Inferior parietal cortex (tissue), 1 donor: ENCODE data around the gene GYPC.
"Not testable (repeated sequence)": the region's sequence is repeated elsewhere in the genome, so short reads cannot be mapped to it uniquely, and the experiment has no call there.

Source experiments
- DNase-seq: peaks from one replicate; pipeline ENCODE4 v3.0.0-alpha.2; 2016; ENCODE audit errors: extremely low spot score

The GYPC gene, protein sequence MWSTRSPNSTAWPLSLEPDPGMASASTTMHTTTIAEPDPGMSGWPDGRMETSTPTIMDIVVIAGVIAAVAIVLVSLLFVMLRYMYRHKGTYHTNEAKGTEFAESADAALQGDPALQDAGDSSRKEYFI

DNA sequence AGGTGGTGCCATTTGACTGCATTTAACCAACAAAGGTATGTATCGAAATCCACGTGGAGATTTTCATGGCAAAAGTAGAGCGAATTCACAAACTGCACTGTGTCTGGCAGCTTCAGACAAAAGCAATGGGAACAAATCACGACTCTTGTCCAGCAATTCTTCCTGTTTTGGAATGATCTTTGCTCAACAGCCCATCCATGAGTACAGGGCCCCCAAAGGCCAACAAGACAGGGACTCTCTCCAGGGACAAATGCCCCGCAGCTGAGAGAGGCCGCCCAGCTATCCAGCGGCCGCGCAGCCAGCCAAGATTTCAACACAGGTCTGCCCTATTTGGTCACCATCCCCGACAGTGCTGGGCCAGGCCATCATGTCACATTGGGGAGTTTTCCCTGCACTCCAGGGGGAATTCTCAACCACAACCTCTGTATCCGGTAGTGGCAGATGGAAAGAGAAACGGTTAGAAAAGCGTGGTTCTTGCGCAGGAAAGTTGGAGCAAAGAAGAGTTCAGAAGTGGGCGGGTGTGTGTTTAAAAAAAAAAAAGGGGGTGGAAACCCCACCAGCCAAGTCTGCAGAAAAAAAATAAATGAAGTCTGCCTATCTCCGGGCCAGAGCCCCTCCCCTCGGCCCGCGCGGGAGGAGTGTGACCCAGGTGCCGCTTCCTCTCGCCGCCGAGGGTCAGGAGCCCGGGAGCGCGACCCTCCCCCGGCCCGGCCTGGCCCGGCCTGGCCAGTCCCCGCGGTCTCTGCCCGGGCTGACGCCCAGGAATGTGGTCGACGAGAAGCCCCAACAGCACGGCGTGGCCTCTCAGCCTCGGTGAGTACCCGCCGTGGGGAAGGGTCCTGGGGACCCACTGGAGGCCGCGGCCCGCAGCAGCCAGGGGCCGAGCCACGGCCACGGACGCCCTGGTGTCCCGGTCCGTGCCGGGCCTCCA is at the start of gene GYPC:
Gene GYPC, plus strand, starts transcription at position 659 of the 931 bp plus-strand sequence. Its CDS starts 106 bp downstream, at position 765.
- DNase-seq: no peak

DNA sequence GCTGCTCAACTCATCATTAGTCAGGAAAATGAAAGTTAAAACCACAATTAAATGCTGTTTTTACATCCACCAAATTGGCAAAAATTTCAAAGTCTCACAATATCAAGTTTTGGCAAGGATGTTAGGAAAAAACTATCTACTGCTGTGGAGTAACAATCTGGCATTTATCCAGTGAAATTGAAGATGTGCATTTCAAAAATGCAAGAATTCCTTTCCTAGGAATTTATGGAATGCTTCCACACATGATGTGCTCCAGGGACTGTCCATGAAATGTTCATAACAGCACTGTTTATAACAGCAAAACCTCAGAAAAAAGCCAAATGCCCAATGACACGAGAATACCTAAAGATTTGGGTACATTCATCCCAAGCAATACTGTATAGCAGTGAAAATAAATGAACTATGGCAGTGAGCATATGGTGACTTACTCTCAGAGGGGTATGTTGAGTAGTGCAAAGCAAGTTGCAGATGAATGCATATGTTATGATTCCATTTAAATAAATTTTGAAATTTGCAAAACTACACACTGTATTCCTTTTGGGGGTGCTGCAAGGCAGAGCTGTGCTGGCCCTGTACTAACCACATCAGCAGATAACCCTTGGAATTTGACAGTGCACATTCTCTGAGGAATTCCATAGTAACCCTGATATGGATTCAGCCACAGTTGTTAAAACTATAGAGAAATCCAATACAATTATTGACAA is 41.3 kb upstream of the GYPC start:
- DNase-seq: peak; percentile 7

DNA sequence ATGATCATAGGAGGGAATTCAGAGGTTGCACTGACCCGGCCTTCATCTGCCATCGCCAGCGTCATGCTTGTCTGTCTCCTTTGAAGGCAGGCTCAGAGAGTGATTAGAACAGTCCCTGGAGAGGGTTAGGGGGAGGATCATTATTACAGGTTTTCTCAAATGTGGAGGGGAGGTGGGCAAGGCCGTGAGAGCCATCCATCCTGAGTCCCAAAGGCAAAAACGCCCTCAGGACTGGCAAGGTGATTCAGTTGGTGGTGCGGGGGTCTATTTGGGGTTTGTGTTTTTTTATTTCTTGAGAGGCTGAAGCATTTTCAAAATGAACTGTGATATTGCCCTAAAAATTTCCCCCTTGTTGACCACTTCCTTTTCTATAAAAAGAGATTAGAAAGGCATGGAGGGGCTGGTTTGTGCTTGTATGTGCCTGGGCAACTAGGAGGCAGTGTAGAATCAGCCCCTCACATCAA is 39.3 kb upstream of the GYPC start:
- no peak for DNase-seq

DNA sequence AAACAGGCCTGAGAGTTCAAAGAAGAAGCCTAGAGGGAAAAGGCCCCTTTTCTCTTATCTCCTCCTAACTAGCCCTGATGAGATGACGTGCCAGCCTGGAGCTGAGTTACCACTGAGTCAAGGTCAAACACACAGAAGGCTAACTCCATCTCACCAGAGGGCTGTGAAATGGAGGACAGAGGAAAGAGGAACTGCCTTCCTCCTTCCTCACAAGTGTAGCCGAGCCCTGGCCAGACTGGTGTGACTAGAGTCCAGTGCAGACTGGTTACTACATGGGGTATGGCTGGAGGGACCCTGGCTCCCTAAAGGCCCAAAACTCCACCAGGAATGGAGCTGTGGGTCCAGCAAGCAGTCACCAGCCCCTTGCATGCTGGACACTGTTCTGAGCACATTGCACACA is 35.7 kb upstream of the GYPC start:
- no peak for DNase-seq

DNA sequence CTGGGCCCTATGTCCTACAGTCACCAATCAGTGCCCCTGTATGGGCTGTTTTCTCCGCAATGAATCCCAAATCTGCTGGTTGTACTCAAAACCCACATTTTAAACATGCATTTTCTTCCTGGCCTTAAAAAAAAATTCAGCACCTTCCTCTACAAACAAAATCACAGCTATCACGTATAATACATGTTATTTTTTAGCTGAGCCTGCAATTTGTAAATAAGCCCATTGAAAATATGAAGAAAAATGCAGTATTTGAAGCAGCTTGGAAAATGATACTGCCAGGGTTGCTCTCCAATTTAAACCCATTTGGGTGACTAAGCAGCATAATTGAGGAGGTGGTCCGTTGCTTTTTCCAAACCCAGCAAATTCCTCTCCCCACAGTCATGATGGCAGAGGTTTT is 33.0 kb upstream of the GYPC start:
- no peak for DNase-seq

DNA sequence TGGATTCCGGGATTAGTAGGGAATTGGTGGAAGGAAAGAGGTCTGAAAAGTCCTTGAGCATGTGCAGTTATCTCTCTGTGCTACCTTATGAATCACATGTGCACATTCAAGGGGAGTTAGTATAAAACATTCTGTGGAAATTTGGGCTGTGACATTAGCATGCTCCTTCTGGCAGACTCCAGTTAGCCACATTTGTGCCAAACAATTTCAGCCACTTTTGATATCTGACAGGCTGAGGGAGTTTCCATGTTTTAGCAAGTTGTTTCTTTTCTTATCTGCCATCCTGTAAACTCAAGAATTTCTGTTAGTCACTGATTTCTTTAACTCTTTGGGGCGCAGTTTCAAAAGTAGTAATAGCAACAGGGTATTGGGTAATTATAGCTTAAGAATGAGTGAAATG is 28.3 kb upstream of the GYPC start:
- DNase-seq: no peak

DNA sequence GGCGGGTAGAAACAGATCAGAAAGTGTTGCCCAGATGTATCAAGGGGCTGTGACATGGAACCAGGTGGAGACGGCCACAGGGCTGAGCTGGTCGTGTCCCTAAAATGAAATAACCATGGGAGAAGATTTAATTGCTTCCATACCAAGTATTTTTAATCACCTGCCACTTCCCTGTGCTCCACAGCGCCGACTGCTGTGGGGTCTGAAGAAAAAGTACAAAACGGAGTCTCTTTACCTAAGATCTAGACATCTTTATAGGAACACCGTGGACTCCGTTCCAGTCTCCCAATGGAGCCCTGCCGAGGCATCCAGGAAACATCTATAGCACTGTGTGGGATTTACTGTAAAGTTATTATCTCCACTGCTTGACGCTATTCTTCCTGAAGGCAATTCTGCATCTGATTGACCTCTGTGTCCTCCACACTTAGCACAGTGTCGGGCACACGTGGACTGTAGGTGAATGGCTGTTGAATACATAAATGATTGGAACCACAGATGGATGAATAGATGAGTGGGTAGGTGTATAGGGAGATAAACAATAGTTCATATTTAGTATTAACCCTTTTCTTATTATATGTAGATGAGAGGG is 21.6 kb upstream of the GYPC start:
- no peak for DNase-seq

DNA sequence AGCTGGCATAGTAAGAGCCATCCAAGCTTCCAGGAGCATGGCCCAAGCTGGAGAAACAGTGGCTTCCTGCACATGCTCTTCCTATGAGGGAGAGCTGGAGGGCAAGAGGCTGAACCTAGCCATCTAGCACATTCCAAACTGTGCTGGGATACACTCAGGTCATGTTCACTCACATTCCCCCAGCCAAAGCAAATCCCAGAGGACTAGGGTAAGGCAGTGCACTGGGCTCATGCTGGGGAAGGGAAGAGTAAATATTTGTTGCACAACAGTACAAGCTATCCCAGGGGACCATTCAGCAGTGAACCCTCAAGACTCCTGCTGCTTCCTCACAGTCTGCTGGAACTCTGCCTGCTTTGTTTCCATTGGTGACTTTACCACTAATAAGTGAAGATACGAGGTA is 20.7 kb upstream of the GYPC start:
- no peak for DNase-seq

DNA sequence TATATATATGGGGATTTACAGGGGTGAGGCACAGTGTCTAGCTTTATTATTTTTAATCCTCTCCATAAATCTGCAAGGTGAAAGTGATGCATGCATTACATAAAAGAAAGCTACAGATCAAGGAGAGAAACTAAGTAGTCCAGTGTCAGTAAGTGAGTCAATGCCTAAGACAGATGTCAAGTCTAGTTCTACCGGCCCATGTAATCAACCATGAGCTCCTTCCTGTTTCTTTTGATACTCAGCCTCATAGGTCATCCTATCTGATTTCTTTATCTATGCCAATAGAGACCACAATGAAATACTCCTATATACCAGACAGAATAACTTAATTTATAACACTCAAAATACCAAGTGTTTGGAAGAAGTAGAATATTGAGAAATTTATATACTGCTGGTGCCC is 20.2 kb upstream of the GYPC start:
- no peak for DNase-seq

DNA sequence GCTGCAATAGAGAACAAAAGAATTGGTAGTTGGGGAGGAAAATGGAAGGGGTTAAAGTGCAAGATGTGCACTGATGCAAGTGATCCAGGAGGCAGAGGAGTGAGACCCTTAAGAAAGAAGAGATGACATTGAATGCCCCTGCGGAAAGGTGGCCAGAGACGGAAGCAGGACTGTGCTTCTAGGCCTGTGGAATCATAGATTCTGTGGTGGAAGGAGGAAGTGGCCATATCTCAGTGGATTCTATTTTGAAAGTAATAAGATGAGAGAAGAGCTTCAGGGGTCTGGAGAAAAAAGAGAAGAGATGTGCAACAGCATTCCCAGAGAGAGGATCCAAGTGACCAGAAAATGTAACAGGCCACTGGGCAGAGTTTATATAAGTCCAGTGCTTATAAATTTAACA is 18.6 kb upstream of the GYPC start:
- no peak for DNase-seq

DNA sequence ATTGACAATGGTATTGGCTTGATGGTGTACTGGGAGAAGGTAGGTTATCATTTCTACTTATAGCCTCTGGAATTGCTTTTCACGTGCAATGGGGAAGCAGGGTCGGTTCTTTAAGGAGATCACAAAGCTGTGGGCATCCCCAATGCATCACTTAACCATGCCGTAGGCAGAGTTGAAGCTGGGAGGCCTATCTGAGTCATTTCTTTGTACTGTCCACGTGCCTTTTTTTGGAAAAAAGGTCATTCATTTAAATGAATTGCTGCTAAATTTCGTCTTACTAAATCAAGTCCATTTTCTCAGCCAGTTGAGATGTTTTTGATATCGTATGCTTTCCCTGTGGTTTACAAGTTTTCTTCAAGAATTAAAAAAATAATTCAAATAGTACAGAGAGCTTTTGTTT is 17.2 kb upstream of the GYPC start:
- no peak for DNase-seq

DNA sequence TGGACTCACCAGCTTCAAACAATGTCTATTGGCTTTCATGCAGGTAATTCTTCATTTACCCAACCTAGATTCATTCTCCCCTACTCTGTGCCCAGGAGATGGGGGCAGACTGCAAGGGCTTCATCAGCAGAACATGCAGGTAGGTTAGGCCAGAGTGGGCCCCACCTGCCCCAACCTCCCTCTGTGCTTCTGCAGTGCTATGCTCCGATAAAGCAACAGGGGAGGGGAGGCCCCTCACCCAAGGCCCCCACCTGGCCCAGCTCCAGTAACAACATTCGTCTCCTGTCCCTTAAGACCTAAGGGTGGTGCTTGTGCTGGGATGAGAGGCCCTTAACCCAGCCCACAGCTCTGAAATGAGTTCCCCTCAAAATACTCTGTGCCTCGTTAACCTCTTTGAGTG is 16.7 kb upstream of the GYPC start:
- DNase-seq: no peak

DNA sequence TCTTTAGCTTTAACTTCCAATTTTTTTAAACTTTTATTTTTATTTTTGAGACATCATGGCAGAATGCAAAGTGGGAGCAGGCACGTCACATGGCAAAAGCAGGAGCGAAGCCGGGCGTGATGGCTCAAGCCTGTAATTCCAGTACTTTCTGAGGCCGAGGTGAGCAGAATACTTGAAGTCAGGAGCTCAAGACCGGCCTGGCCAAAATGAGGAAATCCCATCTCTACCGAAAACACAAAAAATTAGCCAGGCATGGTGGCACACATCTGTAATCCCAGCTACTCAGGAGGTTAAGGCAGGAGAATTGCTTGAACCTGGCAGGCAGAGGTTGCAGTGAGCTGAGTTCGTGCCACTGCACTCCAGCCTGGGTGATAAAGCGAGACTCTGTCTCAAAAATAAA is 14.7 kb upstream of the GYPC start:
- not testable (repeated sequence) for DNase-seq

DNA sequence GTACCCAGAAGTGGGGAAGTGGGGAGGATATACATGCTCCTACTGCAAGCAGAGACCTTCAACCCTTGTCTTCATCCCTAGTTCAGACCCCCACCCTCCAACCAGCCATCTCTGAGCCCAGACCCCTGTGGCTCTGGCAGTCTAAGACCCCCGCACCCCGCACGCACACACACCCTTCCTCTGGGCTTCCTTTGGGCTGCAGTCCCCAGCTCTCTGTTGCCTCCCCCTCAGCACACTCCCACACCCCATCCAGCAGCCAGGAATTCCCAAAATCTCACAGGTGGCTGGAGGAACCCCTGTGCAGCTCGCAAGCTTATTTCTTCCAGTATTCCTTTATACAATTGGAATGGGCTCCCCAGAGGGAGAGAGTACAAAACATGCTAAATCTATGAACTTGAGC is 13.9 kb upstream of the GYPC start:
- DNase-seq: no peak

DNA sequence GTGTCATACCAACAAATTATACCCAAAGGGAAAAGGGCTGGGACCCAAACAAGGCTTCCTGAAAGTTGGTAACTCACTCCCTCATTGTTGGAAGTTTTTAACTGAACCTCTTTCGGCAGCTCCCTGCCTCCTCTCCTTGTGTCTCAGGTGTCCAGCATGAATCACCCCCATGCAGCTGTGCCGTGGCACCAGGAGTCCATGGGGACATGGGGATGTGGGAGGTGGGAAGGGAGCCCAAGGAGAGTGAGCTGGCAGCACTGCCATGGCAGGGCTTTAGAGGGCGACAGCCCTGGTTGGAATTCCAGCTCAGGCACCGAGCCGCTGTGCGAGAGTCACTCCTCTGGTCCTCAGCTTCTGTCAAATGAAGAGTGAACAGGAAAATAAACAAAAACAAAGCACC is 12.5 kb upstream of the GYPC start:
- no peak for DNase-seq

DNA sequence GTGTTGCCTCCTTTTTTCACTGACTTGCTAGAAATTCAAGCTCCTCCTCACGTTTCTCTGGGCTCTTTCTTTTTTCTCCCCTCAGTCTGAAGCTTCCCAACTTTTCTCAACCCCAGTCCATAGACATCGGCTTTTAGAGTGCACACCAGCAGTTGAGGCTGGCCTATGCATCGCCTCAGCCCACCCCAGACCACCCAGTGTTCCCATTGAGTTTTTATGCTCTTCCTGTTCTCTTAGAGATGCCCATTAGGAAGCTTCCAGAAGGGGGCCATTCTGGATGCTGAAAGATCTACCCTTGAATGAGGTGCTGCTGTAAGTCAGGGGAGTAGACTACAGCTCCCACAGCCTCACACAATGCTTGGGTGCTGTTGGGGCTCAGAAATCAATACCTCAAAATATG is 12.0 kb upstream of the GYPC start:
- no peak for DNase-seq

DNA sequence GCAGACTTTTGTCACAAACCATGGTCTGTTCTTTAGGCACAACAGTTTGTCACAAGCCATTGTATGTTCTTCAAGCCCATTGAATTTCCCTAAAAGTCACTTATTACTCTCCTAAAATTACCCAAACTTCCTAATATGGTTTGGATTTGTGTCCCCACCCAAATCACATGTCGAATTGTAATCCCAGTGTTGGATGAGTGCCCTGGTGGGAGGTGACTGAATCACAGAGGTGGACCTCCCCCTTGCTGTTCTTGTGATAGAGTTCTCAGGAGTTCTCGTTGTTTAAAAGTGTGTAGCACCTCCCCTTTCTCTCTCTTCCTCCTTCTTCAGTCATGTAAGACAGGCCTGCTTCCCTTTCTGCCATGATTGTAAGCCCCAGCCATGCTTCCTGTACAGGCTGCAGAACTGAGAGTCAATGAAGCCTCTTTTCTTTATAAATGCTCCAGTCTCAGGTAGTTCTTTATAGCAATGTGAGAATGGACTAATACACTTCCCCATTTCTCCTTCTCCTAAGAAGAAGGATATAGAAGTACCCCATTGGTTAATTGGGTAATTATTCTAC is 11.2 kb upstream of the GYPC start:
- DNase-seq: peak; percentile 26

DNA sequence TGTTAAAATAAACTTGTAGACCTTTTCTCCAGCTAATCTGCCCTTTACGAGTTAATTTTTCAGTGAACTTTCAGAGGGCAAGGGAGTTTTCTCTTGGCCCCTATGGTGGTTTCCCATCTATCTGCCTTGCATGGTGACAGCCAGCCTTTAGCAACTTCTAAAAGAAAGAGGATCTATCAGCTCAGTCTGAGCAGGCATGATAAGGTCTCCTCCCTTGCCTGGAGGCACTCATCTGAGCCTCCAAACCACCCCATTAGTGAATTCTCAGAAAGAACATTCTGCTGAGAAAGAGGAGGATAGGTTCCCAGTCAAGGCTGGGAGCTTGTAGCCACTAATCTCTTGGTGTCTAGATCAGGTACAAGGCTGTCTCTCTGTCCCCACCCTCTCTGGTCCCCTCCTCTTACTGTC is 10.7 kb upstream of the GYPC start:
- DNase-seq: peak; percentile 24

DNA sequence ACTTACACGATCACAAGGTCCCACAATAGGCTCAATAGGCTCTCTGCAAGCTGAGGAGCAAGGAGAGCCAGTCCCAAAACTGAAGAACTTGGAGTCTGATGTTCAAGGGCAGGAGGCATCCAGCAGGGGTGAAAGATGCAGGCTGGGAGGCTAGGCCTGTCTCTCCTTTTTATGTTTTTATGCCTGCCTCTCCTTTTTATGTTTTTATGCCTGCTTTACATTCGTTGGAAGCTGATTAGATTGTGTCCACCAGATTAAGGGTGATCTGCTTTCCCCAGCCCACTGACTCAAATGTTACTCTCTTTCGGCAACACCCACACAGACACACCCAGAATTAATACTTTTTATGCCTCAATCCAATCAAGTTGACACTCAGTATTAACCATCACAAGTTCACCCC is 9.9 kb upstream of the GYPC start:
- no peak for DNase-seq

DNA sequence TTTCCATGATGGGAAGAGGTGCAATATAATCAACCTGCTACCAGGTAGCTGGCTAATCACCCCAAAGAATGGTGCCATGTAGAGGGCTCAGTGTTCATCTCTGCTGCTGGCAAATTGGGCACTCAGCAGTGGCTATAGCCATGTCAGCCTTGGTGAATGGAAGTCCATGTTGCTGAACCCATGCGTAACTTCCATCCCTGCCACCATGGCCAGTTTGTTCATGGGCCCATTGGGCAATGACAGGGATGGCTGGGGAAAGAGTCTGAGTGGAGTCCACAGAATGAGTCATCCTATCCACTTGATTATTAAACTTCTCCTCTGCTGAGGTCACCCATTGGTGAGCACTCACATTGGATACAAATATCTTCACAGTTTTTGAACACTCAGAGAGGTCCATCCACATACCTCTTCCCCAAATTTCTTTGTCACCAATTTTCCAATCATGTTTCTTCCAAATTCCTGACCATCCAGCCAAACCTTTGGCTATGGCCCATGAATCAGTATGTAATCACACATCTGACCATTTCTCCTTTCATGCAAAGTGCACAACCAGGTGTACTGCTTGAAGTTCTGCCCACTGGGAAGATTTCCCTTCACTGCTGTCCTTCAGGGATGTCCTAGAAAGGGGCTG is 8.1 kb upstream of the GYPC start:
- not testable (repeated sequence) for DNase-seq

DNA sequence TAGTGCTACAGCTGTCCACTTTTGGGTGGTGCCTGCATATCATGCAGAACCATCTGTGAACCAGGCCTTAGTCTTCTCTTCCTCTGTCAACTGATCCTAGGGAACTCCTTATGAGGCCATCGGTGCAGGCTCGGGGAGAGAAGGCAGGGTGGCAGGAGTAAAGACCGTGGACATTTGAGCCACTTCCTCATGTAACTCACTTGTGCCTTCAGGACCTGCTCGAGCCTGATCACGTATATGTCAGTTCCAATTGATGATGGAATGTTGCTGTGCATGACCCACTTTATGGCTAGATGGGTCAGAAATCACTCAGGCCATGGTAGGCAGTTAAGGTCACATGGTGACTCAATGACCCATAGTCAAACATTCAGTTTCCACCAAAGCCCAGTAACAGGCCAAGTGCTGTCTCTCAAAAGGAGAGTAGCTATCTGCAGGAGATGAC is 7.6 kb upstream of the GYPC start:
- DNase-seq: not testable (repeated sequence)
